ENCODE results near the gene NCAPG2. TPM values are rescaled to one million over a fixed set of nuclear protein-coding genes. Genes with fewer than 3 reads are reported as not detected.

The NCAPG2 gene
- polyA plus RNA-seq, 3 donors, result 1.1 to 3.1 (median 1.7) TPM

DNA sequence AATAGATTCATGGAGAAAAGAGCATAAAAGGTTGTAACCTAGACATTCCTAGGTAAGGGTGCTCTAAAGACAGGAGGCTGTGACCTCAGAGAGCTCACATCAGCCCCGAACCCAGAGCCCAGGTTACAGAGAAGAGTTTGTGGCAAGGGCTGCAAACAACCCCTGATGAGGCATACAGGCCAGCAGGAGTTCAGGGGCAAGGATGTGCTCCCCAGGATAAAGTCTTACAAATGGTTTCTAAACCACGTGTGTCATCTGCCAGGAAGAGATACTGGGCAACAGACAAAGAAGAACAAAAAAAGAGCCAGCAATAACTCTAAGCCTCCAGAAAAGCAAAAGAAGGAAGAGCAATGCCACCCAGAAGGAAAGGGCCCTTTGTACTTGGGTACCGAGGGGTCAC is 27.7 kb downstream of the NCAPG2 start:
- Histone ChIP-seq H3K27ac (ENCODE audit: low read depth in 1 of 2, low read length in 2 of 2) (no peak overlapping the region), H4K20me1 (ENCODE audit: insufficient read depth, low read length) (no peaks in the 10 kb centered on the region), H3K79me2 (ENCODE audit: insufficient read depth, low read length) (peaks cover 11% of the 10 kb centered on the region), H2AFZ (ENCODE audit: insufficient read depth, low read depth, low read length, poor library complexity, severe bottlenecking) (no peak overlapping the region), H3K9ac (ENCODE audit: insufficient read depth, low read length, poor library complexity, severe bottlenecking) (no peak overlapping the region), H3K27me3 (ENCODE audit: control insufficient read depth in 2 of 2, insufficient read depth in 2 of 2, low read length in 2 of 2) (no peaks in the 10 kb centered on the region), H3K4me2 (replicated peaks; ENCODE audit: extremely low read depth, low read length, poor library complexity, severe bottlenecking) (no peak overlapping the region), H3K36me3 (replicated peaks in 1 of 2; ENCODE audit: control insufficient read depth in 1 of 2, insufficient read depth in 2 of 2, low read length in 2 of 2) (peaks cover 61 to 92% of the 10 kb centered on the region in 2 donors), H3K4me3 (replicated peaks in 1 of 3; ENCODE audit: low read depth in 2 of 3, low read length in 3 of 3) (no peak overlapping the region), H3K4me1 (ENCODE audit: control insufficient read depth in 1 of 2, insufficient read depth in 2 of 2, low read length in 2 of 2) (no peaks in the 10 kb centered on the region), H3K9me3 (replicated peaks in 1 of 2; ENCODE audit: control insufficient read depth in 1 of 2, insufficient read depth in 1 of 2, low read length in 2 of 2) (no peaks in the 10 kb centered on the region)
- Mint-ChIP-seq H3K9me3 (no peaks in the 10 kb centered on the region), H3K4me3 (no peak overlapping the region), H3K27me3 (ENCODE audit: low read depth in 3 of 3) (peaks cover 0 to 4% (median 0%) of the 10 kb centered on the region in 3 donors), H3K36me3 (peaks cover 69 to 82% of the 10 kb centered on the region in 2 donors), H3K27ac (peak overlapping the region in 3 of 7 donors; percentile 17 to 74 (median 26)), H3K4me1 (peaks cover 3% of the 10 kb centered on the region)
- no peak for DNase-seq
- intact Hi-C loops (cut with micrococcal nuclease), result no loop called here
- TF ChIP-seq, protein P1, sequence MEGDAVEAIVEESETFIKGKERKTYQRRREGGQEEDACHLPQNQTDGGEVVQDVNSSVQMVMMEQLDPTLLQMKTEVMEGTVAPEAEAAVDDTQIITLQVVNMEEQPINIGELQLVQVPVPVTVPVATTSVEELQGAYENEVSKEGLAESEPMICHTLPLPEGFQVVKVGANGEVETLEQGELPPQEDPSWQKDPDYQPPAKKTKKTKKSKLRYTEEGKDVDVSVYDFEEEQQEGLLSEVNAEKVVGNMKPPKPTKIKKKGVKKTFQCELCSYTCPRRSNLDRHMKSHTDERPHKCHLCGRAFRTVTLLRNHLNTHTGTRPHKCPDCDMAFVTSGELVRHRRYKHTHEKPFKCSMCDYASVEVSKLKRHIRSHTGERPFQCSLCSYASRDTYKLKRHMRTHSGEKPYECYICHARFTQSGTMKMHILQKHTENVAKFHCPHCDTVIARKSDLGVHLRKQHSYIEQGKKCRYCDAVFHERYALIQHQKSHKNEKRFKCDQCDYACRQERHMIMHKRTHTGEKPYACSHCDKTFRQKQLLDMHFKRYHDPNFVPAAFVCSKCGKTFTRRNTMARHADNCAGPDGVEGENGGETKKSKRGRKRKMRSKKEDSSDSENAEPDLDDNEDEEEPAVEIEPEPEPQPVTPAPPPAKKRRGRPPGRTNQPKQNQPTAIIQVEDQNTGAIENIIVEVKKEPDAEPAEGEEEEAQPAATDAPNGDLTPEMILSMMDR (IDR thresholded peaks at IDR 0.05), result no peak
- WGBS (ENCODE audit: insufficient coverage), result 70% methylated on average over 2 of the region's 3 CpGs

DNA sequence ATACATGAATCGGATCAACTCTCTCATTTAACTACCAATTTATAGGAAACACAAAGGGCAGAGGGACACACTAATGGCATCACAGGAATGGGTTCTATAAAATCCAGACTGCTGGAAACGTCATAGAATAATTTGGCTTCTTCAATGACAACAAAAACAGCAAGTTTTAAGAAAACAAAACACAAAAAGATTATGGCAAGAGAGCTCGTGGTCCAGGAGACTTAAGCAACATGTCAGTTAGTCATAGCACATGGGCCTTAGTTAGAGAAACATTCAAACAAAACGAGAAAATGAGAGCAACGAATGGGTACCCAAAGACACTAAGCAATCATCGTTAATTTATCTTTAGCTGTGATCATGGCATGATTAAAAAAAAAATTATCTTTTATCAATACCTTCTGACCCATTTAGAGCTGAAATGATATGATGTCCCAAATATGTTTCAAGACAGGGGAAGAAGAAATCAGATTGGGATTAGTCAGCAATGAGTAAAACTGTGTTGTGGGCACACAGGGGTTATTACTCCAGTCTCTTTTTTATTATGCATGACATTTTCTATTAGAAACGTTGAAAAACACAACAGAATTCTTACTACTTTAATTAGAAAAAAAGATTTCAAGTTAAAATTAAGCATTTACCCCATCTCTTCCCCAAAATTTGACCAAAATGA is 28.3 kb downstream of the NCAPG2 start:
- Histone ChIP-seq H3K9me3 (replicated peaks in 1 of 2; ENCODE audit: control insufficient read depth in 1 of 2, insufficient read depth in 1 of 2, low read length in 2 of 2) (no peaks in the 10 kb centered on the region), H3K4me3 (replicated peaks in 1 of 3; ENCODE audit: low read depth in 2 of 3, low read length in 3 of 3) (no peak overlapping the region), H3K36me3 (replicated peaks in 1 of 2; ENCODE audit: control insufficient read depth in 1 of 2, insufficient read depth in 2 of 2, low read length in 2 of 2) (peaks cover 63 to 92% of the 10 kb centered on the region in 2 donors), H3K4me2 (replicated peaks; ENCODE audit: extremely low read depth, low read length, poor library complexity, severe bottlenecking) (no peak overlapping the region), H4K20me1 (ENCODE audit: insufficient read depth, low read length) (no peaks in the 10 kb centered on the region), H3K9ac (ENCODE audit: insufficient read depth, low read length, poor library complexity, severe bottlenecking) (no peak overlapping the region), H3K4me1 (ENCODE audit: control insufficient read depth in 1 of 2, insufficient read depth in 2 of 2, low read length in 2 of 2) (no peaks in the 10 kb centered on the region), H2AFZ (ENCODE audit: insufficient read depth, low read depth, low read length, poor library complexity, severe bottlenecking) (no peak overlapping the region), H3K27me3 (ENCODE audit: control insufficient read depth in 2 of 2, insufficient read depth in 2 of 2, low read length in 2 of 2) (no peaks in the 10 kb centered on the region), H3K79me2 (ENCODE audit: insufficient read depth, low read length) (peaks cover 11% of the 10 kb centered on the region), H3K27ac (ENCODE audit: low read depth in 1 of 2, low read length in 2 of 2) (no peak overlapping the region)
- Mint-ChIP-seq H3K9me3 (no peaks in the 10 kb centered on the region), H3K27ac (no peak overlapping the region), H3K4me3 (no peak overlapping the region), H3K36me3 (peaks cover 73 to 86% of the 10 kb centered on the region in 2 donors), H3K4me1 (peaks cover 3% of the 10 kb centered on the region), H3K27me3 (ENCODE audit: low read depth in 3 of 3) (peaks cover 0 to 4% (median 0%) of the 10 kb centered on the region in 3 donors)
- no peak for DNase-seq
- intact Hi-C loops (cut with micrococcal nuclease), result no loop called here
- WGBS (ENCODE audit: insufficient coverage), result 100% methylated on average over 2 of the region's 7 CpGs
- TF ChIP-seq, protein P1 (IDR thresholded peaks at IDR 0.05), result no peak
